Mucosa of descending colon (tissue), 3 donors: ENCODE measurements around the gene HNRNPUL1. TPM values are rescaled to one million over a fixed set of nuclear protein-coding genes. Genes with fewer than 3 reads are reported as not detected.

Experiments used
- ATAC-seq: fragments of 200-7000 bp; cut with Tn5 transposase; one replicate; pipeline ENCODE4 v1.9.1; 2020; ENCODE audit warnings: mild to moderate bottlenecking, moderate library complexity
- DNase-seq, 3 donors: peaks; one replicate each; pipeline ENCODE4 v3.0.0-alpha.2; 2020
- H3K36me3 ChIP-seq: fragments of 200-600 bp; one replicate; pipeline ENCODE4 v1.8.0; 2021; ENCODE audit warnings: low read depth, mild to moderate bottlenecking
- H3K4me1 ChIP-seq: fragments of 200-600 bp; one replicate; pipeline ENCODE4 v1.8.0; 2021; ENCODE audit warnings: low read depth, mild to moderate bottlenecking
- H3K4me3 ChIP-seq: fragments of 200-600 bp; one replicate; pipeline ENCODE4 v1.8.0; 2021; ENCODE audit warnings: mild to moderate bottlenecking
- H3K9me3 ChIP-seq: fragments of 200-600 bp; one replicate; pipeline ENCODE4 v1.8.0; 2021; ENCODE audit warnings: mild to moderate bottlenecking
- intact Hi-C, 2 donors: fragments of 100-400 bp; cut with DNase I in 1 of 2; cut with micrococcal nuclease in 1 of 2; formaldehyde crosslinking; loops; one replicate each; pipeline versions ENCODE4 v1.11.0 to v1.11.1; 2022; cut with DNase I, micrococcal nuclease
- total RNA-seq, 3 donors: library from RNA; stranded (reverse); fragmentation: NEBNext Ultra II Directional in 2 of 3; extraction: Animal tissue kit (Norgen Biotek cat#: 25700) in 2 of 3; gene quantifications; one replicate each; pipeline versions ENCODE4 v1.2.1 to v1.2.4, GENCODE V29; 2021 to 2023
- TF ChIP-seq, protein P1 (sequence below): fragments of 200-600 bp; IDR thresholded peaks from one replicate; pipeline ENCODE4 v1.8.0; 2022; ENCODE audit warnings: antibody characterized with exemption, mild to moderate bottlenecking
- donor health status: DM: no; HTN: no; CAD: no; lungs with moderate emphysema.
- donor health status: DM: no; HTN: no; CAD: no.
- donor health status: DM: no; HTN: yes; CAD: no.

Gene HNRNPUL1
- total RNA-seq, 3 donors from 2014 or later, result 155 to 234 (median 190) TPM

DNA sequence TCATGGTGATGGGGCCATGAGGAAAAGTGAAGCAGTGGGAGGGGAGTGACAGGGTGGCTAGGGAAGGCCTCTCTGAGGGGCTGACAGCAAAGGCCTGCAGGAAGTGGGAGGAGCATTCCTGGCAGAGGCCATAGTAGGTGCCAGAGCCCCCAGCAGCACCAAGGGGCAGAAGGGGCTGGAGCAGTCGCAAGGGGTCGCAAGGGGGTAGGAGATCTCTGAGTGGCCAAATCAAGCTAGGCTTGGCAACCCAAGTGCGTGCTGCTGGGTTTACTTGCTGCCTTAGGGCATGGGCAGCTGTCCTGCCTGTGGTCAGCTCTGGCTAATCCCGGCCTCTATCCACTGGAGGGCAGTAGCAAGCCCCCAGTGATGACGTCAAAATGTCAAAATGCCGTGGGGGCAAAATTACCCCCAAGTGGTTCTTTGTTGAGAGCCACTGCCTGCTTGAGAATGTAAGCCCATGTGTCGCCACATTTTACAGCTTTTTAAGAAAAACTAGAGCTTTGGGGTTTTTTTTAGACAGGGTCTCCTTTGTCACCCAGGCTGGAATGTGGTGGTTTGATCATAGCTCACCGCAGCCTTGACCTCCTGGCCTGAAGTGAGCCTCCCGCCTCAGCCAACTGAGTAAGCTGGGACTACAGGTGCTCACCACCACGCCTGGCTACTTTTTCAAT, 57.6 kb downstream of the HNRNPUL1 start:
- no peak for DNase-seq
- intact Hi-C loops, result no loop called here
- peaks cover 23% of the 10 kb centered on the region for H3K4me1 ChIP-seq

DNA sequence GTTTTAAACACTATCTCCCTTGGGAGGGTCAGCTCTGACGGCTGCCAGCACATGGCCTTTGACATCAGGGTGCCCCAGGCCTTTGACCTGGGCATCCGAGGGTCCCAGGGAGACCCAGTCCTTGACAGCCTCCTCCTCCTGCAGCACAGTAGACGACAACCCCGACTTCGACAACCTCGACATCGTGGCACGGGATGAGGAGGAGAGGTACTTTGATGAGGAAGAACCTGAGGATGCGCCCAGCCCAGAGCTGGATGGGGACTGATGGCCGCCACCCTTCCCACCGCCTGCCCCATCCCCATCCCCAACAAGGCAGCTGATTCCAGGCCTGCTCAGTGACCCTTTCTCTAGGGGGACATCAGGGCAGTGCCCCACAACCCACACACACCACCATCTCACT, 58.3 kb downstream of the HNRNPUL1 start:
- Histone ChIP-seq H3K9me3 (no peaks in the 10 kb centered on the region), H3K4me1 (peaks cover 24% of the 10 kb centered on the region), H3K36me3 (no peaks in the 10 kb centered on the region), H3K4me3 (no peak overlapping the region)
- intact Hi-C loops, result no loop called here
- ATAC-seq, result no peak
- DNase-seq, result no peak
- TF ChIP-seq, protein P1, sequence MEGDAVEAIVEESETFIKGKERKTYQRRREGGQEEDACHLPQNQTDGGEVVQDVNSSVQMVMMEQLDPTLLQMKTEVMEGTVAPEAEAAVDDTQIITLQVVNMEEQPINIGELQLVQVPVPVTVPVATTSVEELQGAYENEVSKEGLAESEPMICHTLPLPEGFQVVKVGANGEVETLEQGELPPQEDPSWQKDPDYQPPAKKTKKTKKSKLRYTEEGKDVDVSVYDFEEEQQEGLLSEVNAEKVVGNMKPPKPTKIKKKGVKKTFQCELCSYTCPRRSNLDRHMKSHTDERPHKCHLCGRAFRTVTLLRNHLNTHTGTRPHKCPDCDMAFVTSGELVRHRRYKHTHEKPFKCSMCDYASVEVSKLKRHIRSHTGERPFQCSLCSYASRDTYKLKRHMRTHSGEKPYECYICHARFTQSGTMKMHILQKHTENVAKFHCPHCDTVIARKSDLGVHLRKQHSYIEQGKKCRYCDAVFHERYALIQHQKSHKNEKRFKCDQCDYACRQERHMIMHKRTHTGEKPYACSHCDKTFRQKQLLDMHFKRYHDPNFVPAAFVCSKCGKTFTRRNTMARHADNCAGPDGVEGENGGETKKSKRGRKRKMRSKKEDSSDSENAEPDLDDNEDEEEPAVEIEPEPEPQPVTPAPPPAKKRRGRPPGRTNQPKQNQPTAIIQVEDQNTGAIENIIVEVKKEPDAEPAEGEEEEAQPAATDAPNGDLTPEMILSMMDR, result no peak

More for the DNA sequence above, 57.6 kb downstream of the HNRNPUL1 start:
- peaks cover 3% of the 10 kb centered on the region for H3K36me3 ChIP-seq
- TF ChIP-seq, protein P1, result peak; percentile 18
- no peak overlapping the region for H3K4me3 ChIP-seq
- peak; percentile 3 for ATAC-seq
- H3K9me3 ChIP-seq, result no peaks in the 10 kb centered on the region

DNA sequence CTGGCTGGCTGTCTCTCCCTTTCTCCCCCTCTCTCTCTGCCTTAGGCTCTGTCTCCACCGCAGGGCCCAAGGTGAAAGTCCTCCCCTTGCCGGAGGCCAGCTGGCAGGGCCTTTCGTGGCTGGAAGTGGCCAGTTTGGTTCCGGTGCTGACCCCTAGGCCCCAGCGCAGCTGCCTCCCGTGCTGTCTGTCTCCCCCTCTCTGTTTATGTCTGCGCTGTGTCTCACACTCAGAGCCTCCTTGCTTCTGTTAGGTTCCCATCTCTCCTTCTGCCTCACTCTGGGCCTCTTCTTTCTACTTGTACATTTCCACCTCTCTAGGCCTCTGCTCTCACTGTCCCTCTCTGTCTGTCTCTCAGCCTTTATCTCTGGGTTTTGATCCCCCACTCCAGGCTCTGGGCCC, 58.9 kb downstream of the HNRNPUL1 start:
- DNase-seq (no peak), ATAC-seq (no peak)
- no peaks in the 10 kb centered on the region for H3K9me3 ChIP-seq
- intact Hi-C loops, result no loop called here
- no peaks in the 10 kb centered on the region for H3K36me3 ChIP-seq
- TF ChIP-seq, protein P1, result no peak
- peaks cover 30% of the 10 kb centered on the region for H3K4me1 ChIP-seq
- no peak overlapping the region for H3K4me3 ChIP-seq

DNA sequence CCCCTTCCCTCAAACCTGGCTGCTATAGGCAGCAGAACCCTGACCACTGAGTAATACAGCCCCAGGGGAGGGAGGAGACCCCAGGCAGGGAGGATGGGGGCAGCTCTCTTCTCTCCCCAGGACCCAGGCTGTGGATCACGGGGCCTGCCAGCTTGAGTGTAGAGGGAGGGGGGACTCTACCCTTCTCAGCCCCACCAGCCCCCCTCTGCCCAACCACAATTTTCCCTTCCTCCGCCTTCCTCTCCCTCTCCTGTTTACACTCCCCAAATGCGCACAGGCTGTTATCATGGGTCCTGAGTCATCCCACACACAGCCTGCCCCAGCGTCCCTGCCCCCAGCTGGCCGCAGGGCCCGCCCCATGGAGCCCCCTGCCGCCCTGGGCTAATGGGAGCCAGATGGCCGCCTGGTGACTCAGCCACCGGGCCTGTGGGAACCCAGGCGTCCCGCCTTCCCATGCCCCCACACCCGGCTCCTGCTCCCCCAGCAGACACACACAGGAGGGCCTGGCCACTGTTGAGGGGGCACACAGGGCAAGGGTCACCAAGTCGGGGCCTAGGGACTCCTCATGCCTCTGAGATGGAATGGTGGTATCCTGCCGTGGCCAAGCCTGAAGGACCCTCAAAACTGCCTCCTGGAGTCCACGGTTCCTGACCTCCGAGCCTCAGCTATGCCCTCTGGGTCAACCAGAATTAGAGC, 59.4 kb downstream of the HNRNPUL1 start:
- TF ChIP-seq, protein P1, result no peak
- ATAC-seq, result peak; percentile 23
- DNase-seq, result peak in 2 of 3 donors; percentile 62 to 80
- Histone ChIP-seq H3K4me1 (peaks cover 34% of the 10 kb centered on the region), H3K4me3 (no peak overlapping the region), H3K9me3 (no peaks in the 10 kb centered on the region), H3K36me3 (no peaks in the 10 kb centered on the region)
- intact Hi-C loops, result no loop called here

DNA sequence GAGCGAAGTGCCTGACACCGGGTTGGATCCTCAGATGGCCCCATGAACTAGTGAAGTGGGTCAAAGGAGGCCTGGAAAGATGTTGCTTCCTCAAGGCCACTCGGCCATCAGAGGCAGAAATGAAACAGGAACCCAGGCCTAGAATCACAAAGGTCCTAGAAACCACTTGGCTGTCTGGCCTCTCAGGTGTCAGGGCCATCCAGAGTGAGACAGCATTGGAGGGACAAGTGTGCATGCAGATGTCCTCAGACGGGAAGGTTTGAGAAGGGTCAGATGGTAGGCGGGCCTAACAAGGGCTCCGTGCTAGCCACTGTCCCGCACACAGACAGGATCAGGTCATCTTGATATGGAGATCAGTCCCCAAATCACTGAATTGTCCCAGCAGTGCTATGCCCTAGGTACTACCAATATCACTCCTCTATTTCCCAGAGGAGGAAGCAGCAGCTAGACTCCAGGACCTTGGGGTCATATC, 60.1 kb downstream of the HNRNPUL1 start:
- ATAC-seq, result no peak
- DNase-seq, result no peak
- H3K4me1 ChIP-seq, result peaks cover 36% of the 10 kb centered on the region
- intact Hi-C loops, result no loop called here
- no peaks in the 10 kb centered on the region for H3K36me3 ChIP-seq
- TF ChIP-seq, protein P1, result no peak
- no peak overlapping the region for H3K4me3 ChIP-seq
- no peaks in the 10 kb centered on the region for H3K9me3 ChIP-seq
